Body of pancreas (tissue), 4 donors: ENCODE results near the gene LRR1.

Experiments
- CTCF ChIP-seq, 7 experiments: fragments of 450-650 bp in 4 of 7; fragments of 200-600 bp in 3 of 7; sonication (generic) in 3 of 7; IDR thresholded peaks; one replicate each; pipeline ENCODE4 v1.5.1; 2016 to 2019; ENCODE audit warnings: antibody characterized with exemption in 7 of 7
- POLR2A ChIP-seq, 3 donors: fragments of 450-650 bp; IDR thresholded peaks; one replicate each; pipeline ENCODE4 v1.6.1; 2016; ENCODE audit warnings: antibody characterized with exemption in 3 of 3, mild to moderate bottlenecking in 2 of 3

DNA sequence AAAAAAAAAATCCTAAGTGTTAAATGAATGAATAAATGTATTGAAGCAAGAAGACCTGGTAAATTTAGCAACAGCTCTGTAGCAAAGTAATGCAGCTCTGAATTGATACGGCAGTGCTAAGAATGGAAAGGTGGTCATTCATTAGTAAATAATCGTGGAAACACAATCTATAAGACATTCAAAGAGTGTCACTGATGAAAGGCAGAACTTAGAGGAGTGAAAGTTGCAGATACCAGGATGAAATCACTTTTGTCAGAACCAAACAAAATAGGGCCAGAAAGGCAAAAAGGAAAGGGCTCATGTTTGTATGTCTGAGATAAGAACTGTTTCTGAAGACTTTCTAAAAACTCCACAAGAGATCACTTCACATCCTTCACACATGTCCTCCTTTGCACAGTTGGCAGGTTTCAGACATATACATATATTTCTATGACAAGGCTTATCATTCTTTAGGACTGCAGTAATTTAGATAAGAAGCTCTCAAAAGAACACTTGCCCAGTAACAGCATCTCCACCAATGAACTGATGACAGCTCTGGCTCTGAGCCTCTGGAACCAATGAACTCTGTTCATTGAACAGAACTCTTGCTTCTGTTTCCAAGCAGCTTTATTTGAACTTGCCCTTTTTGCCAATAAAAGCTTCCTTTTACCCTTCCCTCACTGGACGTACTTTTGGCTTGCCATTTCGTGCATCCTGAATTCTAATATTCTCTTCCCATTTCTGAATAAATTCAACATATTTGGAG, 4.2 kb upstream of the LRR1 start:
- no peak for TF ChIP-seq CTCF (IDR thresholded peaks at IDR 0.05)
- TF ChIP-seq POLR2A (IDR thresholded peaks at IDR 0.05) = no peak
